ENCODE data around the gene PAOX.
"Not testable (repeated sequence)": the region's sequence is repeated elsewhere in the genome, so short reads cannot be mapped to it uniquely, and the experiment has no call there.

Gene PAOX

DNA sequence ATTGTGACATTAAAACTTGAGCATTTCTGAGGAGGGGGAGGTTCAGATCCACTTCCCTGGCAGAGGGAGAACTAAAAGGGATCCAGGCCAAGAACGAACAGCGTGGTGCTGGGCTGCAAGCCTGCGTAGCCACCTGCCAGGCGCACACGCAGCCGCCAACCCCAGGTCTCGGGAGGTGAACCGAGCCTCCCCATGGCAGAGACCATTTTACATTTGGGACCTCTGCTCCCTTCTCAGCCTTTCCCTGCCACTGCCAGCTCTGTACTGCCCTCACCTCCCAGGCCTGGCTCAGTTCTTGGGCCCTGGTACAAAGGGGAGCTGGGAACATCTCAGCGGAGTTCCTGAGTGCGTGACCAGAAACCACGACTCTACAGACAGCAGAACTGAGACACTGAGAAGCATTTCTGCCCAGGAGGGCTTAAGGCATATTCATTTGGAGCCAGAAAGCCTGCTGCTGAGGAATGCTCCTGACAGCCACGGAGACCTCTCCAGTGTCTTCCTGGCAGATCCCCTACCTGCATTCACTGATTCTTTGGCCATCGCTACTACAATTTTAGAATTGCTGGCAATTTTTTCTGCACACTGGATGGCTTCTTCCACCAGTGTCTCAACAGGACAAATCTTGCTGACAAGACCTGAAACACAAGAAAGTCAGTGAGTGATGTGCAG is 13.5 kb upstream of the PAOX start:
- no peak for DNase-seq

GRCh38 chr10:133366130-133366478 is 13.0 kb upstream of the PAOX start:
- no peak for DNase-seq

GRCh38 chr10:133366751-133367150 is 12.3 kb upstream of the PAOX start:
- DNase-seq = no peak

- not testable (repeated sequence) for DNase-seq
Observed at GRCh38 chr10:133367461-133367860, 11.6 kb upstream of the PAOX start.

DNA sequence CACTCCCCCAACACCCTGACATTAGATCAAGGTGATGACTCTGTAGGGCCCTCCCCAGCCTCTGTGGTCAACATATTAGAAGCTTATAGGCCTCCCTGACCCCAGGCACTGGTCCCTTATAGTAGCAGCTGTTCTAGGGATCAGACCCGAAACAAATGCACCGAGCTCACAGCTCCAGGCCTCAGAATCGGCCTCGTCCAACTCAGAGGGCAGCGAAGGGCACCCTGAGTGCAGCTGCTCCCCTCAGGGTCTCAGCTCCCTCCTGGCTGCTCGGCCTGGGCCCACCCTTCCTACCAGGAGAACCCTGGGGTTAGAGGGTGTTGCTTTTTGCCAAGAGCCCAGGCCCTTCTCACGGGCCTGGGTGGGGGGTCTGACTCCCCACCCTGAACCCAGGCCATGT is 10.9 kb upstream of the PAOX start:
- no peak for DNase-seq

- DNase-seq = no peak
Observed at GRCh38 chr10:133370030-133370786, 8.9 kb upstream of the PAOX start.

GRCh38 chr10:133372507-133372906 is 6.6 kb upstream of the PAOX start:
- no peak for DNase-seq

- peak; percentile 91 to 94 for DNase-seq
Observed at GRCh38 chr10:133373174-133374090, 5.6 kb upstream of the PAOX start, which contains the start of gene ECHS1. ECHS1 (minus strand) TSS chr10:133373354; CDS start chr10:133373333, 21 bp downstream.

DNA sequence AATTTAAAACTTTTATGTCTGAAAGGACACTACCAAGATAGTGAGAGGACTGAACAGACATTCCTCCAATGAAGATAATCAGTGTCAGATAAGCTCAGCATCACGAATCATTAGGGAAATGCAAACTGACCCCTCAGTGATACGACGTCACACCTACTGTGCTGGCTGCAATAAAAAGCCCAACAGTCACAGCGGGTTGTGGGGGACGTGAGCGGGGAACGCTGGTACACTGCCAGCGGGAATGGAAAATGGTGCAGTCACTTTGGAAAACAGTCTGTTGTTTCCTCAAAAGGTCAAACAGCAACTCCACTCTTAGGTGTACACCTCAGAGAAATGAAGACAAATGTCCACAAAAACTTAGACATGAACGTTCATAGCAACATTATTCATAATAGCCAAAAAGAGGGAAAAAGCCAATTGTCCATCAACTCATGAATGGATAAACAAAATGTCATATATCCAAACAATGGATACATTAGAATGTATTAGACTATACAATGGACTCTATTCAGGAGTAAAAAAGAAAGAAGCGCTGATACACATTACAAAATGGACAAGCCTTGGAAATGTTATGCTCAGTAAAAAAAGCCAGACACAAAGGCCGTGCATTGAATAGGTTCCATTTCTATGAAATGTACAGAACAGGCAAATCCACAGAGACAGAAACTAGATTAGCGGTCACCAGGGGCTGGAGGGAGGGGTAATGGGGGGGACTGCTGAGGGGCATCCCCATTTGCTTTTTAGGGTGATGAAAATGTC is 3.5 kb upstream of the PAOX start:
- no peak for DNase-seq

GRCh38 chr10:133376183-133376582 is 2.9 kb upstream of the PAOX start:
- not testable (repeated sequence) for DNase-seq

- DNase-seq = no peak
Observed at GRCh38 chr10:133377025-133377817, 1.8 kb upstream of the PAOX start.

- DNase-seq = no peak
Observed at GRCh38 chr10:133377818-133378250, 1.2 kb upstream of the PAOX start.

GRCh38 chr10:133378251-133379096 is 588 bp upstream of the PAOX start:
- DNase-seq = peak; percentile 55 to 64

DNA sequence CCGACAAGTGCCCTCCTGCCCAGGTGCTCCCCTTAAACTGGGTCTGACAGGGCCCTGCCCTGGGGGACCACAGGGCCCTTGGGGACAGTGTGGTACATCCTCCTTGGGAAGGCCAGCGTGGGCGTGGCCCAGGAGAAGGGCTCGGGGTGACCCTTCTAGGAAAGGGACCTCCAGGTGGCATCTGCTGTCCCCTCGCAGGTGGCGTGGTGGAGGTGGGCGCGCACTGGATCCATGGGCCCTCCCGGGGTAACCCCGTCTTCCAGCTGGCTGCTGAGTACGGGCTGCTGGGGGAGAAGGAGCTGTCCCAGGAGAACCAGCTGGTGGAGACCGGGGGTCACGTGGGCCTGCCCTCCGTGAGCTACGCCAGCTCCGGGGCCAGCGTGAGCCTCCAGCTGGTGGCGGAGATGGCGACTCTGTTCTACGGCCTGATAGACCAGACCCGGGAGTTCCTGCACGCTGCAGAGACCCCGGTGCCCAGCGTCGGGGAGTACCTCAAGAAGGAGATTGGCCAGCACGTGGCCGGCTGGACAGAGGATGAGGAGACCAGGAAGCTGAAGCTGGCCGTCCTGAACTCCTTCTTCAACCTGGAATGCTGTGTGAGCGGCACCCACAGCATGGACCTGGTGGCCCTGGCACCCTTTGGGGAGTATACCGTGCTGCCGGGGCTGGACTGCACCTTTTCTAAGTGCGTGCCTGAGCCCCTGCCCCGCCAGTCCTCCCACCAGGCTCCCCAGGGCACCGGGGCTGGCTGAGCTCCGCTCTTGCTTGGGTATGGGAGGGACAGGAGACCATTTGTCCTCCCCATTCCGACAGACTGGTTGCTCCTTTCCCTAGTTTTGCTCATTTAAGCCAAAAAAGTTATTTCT is 972 bp downstream of the PAOX start:
- DNase-seq = no peak

DNA sequence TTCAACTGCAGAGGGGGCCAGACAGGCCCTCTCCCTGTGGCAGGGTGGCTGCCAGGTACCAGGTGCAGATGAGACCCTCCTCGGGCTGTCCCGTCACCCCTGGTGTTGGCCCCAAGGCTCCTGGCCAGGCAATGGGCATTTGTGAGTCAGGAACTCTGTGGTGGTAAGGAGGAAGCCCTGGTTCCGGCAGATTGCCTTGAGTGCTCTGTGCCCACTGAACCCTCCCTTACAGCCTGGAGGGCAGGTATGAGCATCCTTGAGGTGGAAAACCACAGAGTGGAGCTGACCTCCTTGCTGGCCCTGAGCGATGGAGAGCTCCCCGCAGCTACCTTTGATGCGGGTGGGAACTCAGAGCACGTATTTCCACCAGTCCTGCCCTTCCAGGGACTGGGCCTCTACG is 2.0 kb downstream of the PAOX start:
- DNase-seq = no peak

DNA sequence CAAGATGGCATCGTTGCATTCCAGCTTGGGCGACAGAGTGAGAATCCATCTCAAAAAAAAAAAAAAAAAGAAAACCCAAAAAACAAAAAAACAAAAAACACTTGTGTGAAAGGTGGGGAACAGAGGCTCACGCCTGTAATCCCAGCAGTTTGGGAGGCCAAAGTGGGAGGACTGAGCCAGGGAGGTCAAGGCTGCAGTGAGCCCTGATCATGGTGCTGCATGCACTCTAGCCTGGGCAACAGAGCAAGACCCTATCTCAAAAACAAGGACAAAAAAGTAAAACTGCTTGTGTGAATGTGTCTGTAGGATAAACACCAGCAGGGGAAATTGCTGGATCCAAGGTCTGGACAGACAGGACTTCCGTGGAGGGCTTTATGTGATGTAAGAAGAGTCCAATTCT is 4.5 kb downstream of the PAOX start:
- DNase-seq = no peak

DNA sequence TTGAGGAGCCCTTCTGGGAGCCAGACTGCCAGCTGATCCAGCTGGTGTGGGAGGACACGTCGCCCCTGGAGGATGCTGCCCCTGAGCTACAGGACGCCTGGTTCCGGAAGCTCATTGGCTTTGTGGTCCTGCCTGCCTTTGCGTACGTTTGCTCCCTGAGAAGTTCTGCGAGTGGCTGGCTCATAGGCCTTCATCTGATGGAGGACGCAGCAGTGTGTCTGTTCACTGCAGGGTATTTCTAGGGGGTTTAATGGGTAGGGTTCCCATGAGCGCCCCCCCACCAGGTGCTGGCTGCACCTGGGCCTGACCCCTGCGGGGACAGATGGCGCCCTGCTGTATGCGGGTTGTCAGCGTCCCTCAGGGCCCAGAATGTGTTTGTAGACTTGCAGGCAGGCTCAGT is 5.0 kb downstream of the PAOX start:
- no peak for DNase-seq

DNA sequence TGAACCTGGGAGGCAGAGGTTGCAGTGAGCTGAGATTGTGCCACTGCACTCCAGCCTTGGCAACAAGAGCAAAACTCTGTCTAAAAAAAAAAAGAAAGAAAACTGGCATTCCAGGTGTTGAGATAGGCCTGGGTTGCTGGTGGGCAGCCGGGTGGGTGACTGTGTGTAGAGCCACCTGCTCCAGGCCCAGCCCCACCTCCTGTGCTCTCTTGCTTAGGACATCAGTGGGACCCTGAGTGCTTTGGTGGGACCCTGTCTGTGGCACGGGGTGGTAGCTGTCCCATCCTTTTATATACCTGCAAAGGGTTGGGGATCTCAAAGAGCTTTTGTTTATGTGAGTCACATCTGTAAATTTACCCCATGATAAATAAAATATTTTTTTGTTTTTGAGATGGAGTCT is 6.2 kb downstream of the PAOX start:
- DNase-seq = no peak

GRCh38 chr10:133386951-133387350 is 7.9 kb downstream of the PAOX start:
- DNase-seq = not testable (repeated sequence)

All from activated CD4-positive, alpha-beta T cell treated with anti-CD3 and anti-CD28 coated beads for 4 hours (primary cell).